HUES6 (cell line): ENCODE results near the gene LRRC34.
A peak's percentile ranks its signal among the peaks of the same experiment; 100 is the strongest.

ENCODE experiments used
- H3K27ac ChIP-seq: 2 replicates; pipeline ENCODE4 v1.7.0; 2013; ENCODE audit warnings: low read depth, mild to moderate bottlenecking, low read length, inconsistent platforms
- H3K27me3 ChIP-seq: 2 replicates; pipeline ENCODE4 v1.6.1; 2013; ENCODE audit warnings: low read length; ENCODE audit not compliant: control insufficient read depth, insufficient read depth
- H3K36me3 ChIP-seq: 2 replicates; pipeline ENCODE4 v1.6.1; 2013; ENCODE audit warnings: low read length; ENCODE audit not compliant: control insufficient read depth, insufficient read depth
- H3K4me1 ChIP-seq: 2 replicates; pipeline ENCODE4 v1.6.1; 2013; ENCODE audit warnings: low read length; ENCODE audit not compliant: control insufficient read depth, insufficient read depth
- H3K4me3 ChIP-seq: 2 replicates; pipeline ENCODE4 v1.5.1; 2013; ENCODE audit warnings: low read depth, low read length
- H3K9ac ChIP-seq: one replicate; pipeline ENCODE4 v1.6.1; 2013; ENCODE audit warnings: mild to moderate bottlenecking, low read length
- H3K9me3 ChIP-seq: 2 replicates; pipeline ENCODE4 v1.6.1; 2013; ENCODE audit warnings: low read depth, low read length; ENCODE audit not compliant: control insufficient read depth, insufficient read depth

Gene LRRC34

DNA sequence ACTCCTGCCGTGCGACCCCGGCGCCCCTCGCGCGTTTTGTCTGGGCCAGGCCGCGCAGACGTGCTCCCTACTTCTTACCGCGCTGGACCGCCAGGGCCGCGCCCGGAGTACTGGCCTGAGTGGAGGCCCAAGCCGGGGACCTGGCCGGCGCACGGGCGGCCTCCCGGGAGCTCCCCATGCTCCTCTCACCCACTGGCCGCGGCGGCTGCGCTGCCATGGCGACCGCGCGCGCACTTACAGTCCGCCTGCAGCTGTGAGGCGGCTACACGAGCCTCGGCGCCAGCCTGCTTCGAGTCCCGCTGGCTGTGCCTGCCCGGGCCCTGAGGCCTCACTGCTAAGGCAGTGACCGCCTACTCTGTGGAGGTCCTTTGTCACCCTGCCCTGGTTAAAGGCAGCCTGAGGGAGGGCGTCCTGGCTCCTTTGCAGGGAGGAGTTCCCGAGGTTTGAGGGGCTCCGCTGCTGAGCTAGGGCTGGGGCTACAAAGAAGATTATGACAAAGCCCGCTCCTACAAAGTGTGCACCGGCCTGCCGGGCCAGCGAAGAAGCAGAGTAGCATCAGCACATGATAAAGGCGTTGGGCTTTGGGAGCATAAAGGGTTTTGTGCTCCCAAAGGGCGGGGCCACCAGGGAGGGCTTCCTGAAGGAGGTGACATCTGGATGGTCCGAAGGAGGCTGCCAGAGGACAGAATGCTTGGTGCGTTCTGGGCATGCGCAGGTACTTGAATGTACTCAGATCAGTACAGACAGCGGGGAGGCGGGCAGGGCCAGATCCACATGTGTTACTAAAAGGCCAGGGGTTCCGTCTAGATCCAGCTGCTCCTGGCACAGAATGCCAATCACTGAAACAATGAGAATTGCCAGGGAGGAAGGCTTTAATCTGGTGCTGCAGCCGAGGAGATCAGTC is at the start of gene LRRC34, which contains the start of gene LRRIQ4:
Gene LRRC34 (minus strand): TSS at position 573 of the 904 bp plus-strand sequence. CDS start 356 bp downstream, at position 217.
Gene LRRIQ4 (plus strand): TSS at position 539 of the 904 bp plus-strand sequence. CDS start 9,052 bp downstream, outside the sequence.
- peak within 1 kb of the TSS; percentile 71 for H3K4me3 ChIP-seq
- H3K27me3 ChIP-seq, result peaks cover 4% of the 10 kb centered on the region; the same call in 1 of the 2 replicates
- H3K9ac ChIP-seq, result peak within 1 kb of the TSS; percentile 49
- no peaks in the 10 kb centered on the region for H3K36me3 ChIP-seq
- H3K27ac ChIP-seq, result peak within 1 kb of the TSS; percentile 21; the same call in 1 of the 2 replicates
- H3K9me3 ChIP-seq, result peaks cover 8% of the 10 kb centered on the region
- H3K4me1 ChIP-seq, result peaks cover 5% of the 10 kb centered on the region

- peaks cover 2% of the 10 kb centered on the region; the same call in 1 of the 2 replicates for H3K4me1 ChIP-seq
- H3K27ac ChIP-seq, result no peak overlapping the region
- no peak overlapping the region for H3K9ac ChIP-seq
- H3K36me3 ChIP-seq, result no peaks in the 10 kb centered on the region
- no peak overlapping the region for H3K4me3 ChIP-seq
- no peaks in the 10 kb centered on the region for H3K27me3 ChIP-seq
- H3K9me3 ChIP-seq, result no peaks in the 10 kb centered on the region
Observed at GRCh38 chr3:169861871-169862270, 49.2 kb upstream of the LRRC34 start.

DNA sequence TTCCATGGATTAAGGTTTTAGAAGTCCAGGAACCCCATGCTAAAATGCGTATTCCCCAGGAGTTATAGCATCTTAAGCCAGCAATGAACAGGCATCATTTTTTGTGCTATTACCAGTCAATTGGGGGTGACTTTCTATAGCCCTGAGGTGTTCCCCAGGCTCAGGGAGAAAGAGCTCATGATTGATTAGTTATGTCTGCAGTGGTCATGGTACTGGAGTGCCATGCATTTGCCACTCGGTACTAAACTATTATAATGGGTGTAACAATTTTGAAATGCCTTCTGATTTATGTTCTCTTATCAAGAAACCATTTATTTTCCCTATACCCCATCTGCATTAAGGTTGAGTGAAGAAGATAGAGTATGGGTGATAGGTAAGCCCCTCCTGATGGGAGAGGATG is 45.1 kb upstream of the LRRC34 start:
- H3K36me3 ChIP-seq, result no peaks in the 10 kb centered on the region
- no peak overlapping the region for H3K27ac ChIP-seq
- peaks cover 2% of the 10 kb centered on the region; the same call in 1 of the 2 replicates for H3K4me1 ChIP-seq
- H3K9me3 ChIP-seq, result no peaks in the 10 kb centered on the region
- no peak overlapping the region for H3K4me3 ChIP-seq
- no peak overlapping the region for H3K9ac ChIP-seq
- H3K27me3 ChIP-seq, result no peaks in the 10 kb centered on the region

GRCh38 chr3:169855514-169855913 is 42.8 kb upstream of the LRRC34 start:
- Histone ChIP-seq H3K36me3 (no peaks in the 10 kb centered on the region), H3K27me3 (no peaks in the 10 kb centered on the region), H3K27ac (no peak overlapping the region), H3K4me3 (no peak overlapping the region), H3K4me1 (no peaks in the 10 kb centered on the region), H3K9ac (no peak overlapping the region), H3K9me3 (no peaks in the 10 kb centered on the region)

- H3K9me3 ChIP-seq, result no peaks in the 10 kb centered on the region
- no peak overlapping the region for H3K9ac ChIP-seq
- no peak overlapping the region for H3K4me3 ChIP-seq
- H3K27ac ChIP-seq, result no peak overlapping the region
- H3K36me3 ChIP-seq, result no peaks in the 10 kb centered on the region
- no peaks in the 10 kb centered on the region for H3K4me1 ChIP-seq
- H3K27me3 ChIP-seq, result no peaks in the 10 kb centered on the region
Observed at GRCh38 chr3:169850618-169851017, 37.9 kb upstream of the LRRC34 start.

DNA sequence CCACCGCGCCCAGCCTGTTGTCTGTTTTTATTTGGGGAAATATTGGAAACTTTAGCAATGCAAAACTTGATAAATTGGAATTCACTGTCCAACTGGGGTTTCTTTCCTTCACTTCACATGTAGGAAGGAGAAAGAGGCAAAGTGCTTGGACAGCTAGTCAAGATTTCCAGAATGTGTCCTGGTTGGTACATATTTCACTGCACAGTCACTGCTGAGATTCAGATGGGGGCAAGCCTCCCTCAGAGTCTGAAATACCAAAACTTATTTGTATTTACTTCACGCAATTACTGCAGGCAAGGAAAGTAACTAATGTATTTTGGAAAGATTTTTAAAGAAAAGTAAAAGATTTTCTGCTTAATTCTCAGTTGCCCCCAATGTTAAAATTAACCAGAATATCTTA is 36.0 kb upstream of the LRRC34 start:
- Histone ChIP-seq H3K9ac (no peak overlapping the region), H3K27me3 (no peaks in the 10 kb centered on the region), H3K27ac (no peak overlapping the region), H3K4me3 (no peak overlapping the region), H3K9me3 (no peaks in the 10 kb centered on the region), H3K36me3 (no peaks in the 10 kb centered on the region), H3K4me1 (no peaks in the 10 kb centered on the region)

GRCh38 chr3:169847896-169848295 is 35.2 kb upstream of the LRRC34 start:
- no peaks in the 10 kb centered on the region for H3K9me3 ChIP-seq
- no peaks in the 10 kb centered on the region for H3K27me3 ChIP-seq
- H3K27ac ChIP-seq, result no peak overlapping the region
- H3K4me1 ChIP-seq, result no peaks in the 10 kb centered on the region
- H3K4me3 ChIP-seq, result no peak overlapping the region
- H3K36me3 ChIP-seq, result no peaks in the 10 kb centered on the region
- H3K9ac ChIP-seq, result no peak overlapping the region

- Histone ChIP-seq H3K36me3 (no peaks in the 10 kb centered on the region), H3K27me3 (no peaks in the 10 kb centered on the region), H3K27ac (no peak overlapping the region), H3K4me1 (no peaks in the 10 kb centered on the region), H3K9me3 (no peaks in the 10 kb centered on the region), H3K9ac (no peak overlapping the region), H3K4me3 (no peak overlapping the region)
Observed at GRCh38 chr3:169846458-169847193, 33.9 kb upstream of the LRRC34 start.

DNA sequence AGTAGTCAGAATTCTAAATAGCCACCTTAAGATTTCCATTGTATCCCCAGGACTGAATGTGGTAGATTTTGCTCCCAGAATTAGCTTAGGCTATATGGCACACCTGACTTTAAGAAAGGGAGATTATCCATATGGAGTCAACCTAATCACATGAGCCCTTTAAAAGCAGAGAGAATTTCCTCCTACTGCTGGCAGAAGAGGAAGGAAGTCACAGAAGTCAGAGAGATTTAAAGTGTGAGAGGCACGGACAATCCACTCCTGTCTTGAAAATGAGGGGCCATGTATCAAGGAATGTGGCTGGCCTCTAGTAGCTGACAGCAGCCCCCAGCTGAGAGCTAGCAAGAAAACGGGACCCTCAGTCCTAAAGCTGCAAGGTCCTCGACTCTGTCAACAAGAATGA is 30.3 kb upstream of the LRRC34 start:
- Histone ChIP-seq H3K4me3 (no peak overlapping the region), H3K9me3 (no peaks in the 10 kb centered on the region), H3K36me3 (no peaks in the 10 kb centered on the region), H3K4me1 (no peaks in the 10 kb centered on the region), H3K27me3 (no peaks in the 10 kb centered on the region), H3K27ac (no peak overlapping the region), H3K9ac (no peak overlapping the region)

- 0 out of 2 replicates have a peak, but pooled peaks cover 3% of the 10 kb centered on the region for H3K4me1 ChIP-seq
- H3K9me3 ChIP-seq, result no peaks in the 10 kb centered on the region
- no peaks in the 10 kb centered on the region for H3K27me3 ChIP-seq
- no peak overlapping the region for H3K27ac ChIP-seq
- H3K4me3 ChIP-seq, result no peak overlapping the region
- no peak overlapping the region for H3K9ac ChIP-seq
- no peaks in the 10 kb centered on the region for H3K36me3 ChIP-seq
Observed at GRCh38 chr3:169841171-169841570, 28.5 kb upstream of the LRRC34 start.
